Smooth muscle cell (in vitro differentiated cells): ENCODE results near the gene FAF1. TPM values are rescaled to one million over a fixed set of nuclear protein-coding genes. Genes with fewer than 3 reads are reported as not detected.
A peak's percentile ranks its signal among the peaks of the same experiment; 100 is the strongest.

Source experiments
- DNase-seq: peaks from one replicate; lab custom pipeline; 2025; ENCODE audit not compliant: unreplicated experiment; lab: John Stamatoyannopoulos, UW
- H2AFZ ChIP-seq: fragments of 200-600 bp; sonication (generic); 2 replicates; pipeline ENCODE4 v1.6.0; 2016; ENCODE audit warnings: antibody characterized with exemption, low read depth, mild to moderate bottlenecking
- H3F3A ChIP-seq: fragments of 200-600 bp; sonication (generic); 2 replicates; pipeline ENCODE4 v1.6.0; 2017; ENCODE audit warnings: antibody characterized with exemption, low read depth
- H3K27ac ChIP-seq: fragments of 200-600 bp; sonication (generic); 2 replicates; pipeline ENCODE4 v1.5.1; 2016; ENCODE audit warnings: low read depth, mild to moderate bottlenecking
- H3K27me3 ChIP-seq: fragments of 200-600 bp; sonication (generic); 2 replicates; pipeline ENCODE4 v1.6.1; 2016; ENCODE audit warnings: low read depth, mild to moderate bottlenecking
- H3K36me3 ChIP-seq: fragments of 200-600 bp; sonication (generic); 2 replicates; pipeline ENCODE4 v1.5.1; 2016; ENCODE audit warnings: low read depth
- H3K4me1 ChIP-seq: fragments of 200-600 bp; sonication (generic); 2 replicates; pipeline ENCODE4 v1.5.1; 2016; ENCODE audit warnings: low read depth
- H3K4me2 ChIP-seq: fragments of 200-600 bp; sonication (generic); 2 replicates; pipeline ENCODE4 v1.6.0; 2016; ENCODE audit warnings: mild to moderate bottlenecking
- H3K4me3 ChIP-seq: fragments of 200-600 bp; sonication (generic); 2 replicates; pipeline ENCODE4 v1.5.1; 2016; ENCODE audit warnings: mild to moderate bottlenecking
- H3K79me2 ChIP-seq: fragments of 200-600 bp; sonication (generic); 2 replicates; pipeline ENCODE4 v1.6.0; 2016; ENCODE audit warnings: low read depth, mild to moderate bottlenecking
- H3K9ac ChIP-seq: fragments of 200-600 bp; sonication (generic); 2 replicates; pipeline ENCODE4 v1.6.0; 2016; ENCODE audit warnings: low read depth
- H3K9me3 ChIP-seq: fragments of 200-600 bp; sonication (generic); replicated peaks from 2 replicates; pipeline ENCODE4 v1.5.1; 2016; ENCODE audit warnings: low read depth
- H4K20me1 ChIP-seq: fragments of 200-600 bp; sonication (generic); 2 replicates; pipeline ENCODE4 v1.6.0; 2016; ENCODE audit warnings: low read depth
- WGBS: methylation state at CpG from one replicate; pipeline ENCODE4 v1.1.7; 2016; ENCODE audit warnings: low lambda C conversion rate; 5-methylcytosine and 5-hydroxymethylcytosine counted together
- polyA plus RNA-seq: library from polyadenylated mRNA; unstranded; fragments of >200 nt; fragmentation: Nextera tagmentation; extraction: Ambion mirVana; gene quantifications from 2 replicates; pipeline ENCODE4 v1.2.1, GENCODE V29; 2016
- total RNA-seq: library from RNA; depleted of rRNA; stranded (reverse); fragments of >200 nt; gene quantifications from 2 replicates; pipeline ENCODE4 v1.2.3, GENCODE V29; 2014
- TF ChIP-seq, protein P1 (sequence below): fragments of 200-600 bp; sonication (generic); IDR thresholded peaks from 2 replicates; pipeline ENCODE4 v1.5.1; 2017; ENCODE audit warnings: borderline replicate concordance, mild to moderate bottlenecking, antibody characterized with exemption; ENCODE audit not compliant: insufficient read depth, poor library complexity, severe bottlenecking

The FAF1 gene
- total and polyA plus RNA-seq, 2 experiments from 2014 or later: 51.5 to 51.6 TPM

DNA sequence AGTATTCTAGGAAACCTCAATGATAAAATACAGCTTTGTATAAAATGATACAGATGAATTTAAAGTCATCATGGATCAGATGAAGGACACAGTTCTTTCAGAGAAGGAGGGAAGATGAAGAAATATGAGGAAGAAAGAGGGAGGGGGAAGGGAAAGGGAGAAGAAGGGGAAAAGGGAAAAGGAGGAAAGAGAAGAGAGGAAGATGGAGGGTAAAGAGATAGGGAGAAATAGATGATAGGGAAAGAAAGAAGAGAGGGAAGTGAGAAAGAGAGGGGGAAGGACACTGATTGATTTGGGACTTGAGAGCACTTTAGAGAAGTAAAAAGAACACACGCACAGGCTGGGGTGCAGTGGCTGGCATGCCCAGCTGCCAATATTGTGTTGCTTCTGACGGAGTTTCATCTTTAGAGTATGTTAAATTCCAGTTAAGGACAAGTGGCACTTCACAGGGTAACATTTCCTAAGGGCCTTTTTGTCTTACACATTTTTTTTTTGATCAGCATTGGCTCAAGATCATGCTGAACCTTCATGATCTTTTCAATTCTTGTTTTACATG is 300.9 kb downstream of the FAF1 start:
- WGBS: 90% methylated on average over 2 of the region's 2 CpGs

DNA sequence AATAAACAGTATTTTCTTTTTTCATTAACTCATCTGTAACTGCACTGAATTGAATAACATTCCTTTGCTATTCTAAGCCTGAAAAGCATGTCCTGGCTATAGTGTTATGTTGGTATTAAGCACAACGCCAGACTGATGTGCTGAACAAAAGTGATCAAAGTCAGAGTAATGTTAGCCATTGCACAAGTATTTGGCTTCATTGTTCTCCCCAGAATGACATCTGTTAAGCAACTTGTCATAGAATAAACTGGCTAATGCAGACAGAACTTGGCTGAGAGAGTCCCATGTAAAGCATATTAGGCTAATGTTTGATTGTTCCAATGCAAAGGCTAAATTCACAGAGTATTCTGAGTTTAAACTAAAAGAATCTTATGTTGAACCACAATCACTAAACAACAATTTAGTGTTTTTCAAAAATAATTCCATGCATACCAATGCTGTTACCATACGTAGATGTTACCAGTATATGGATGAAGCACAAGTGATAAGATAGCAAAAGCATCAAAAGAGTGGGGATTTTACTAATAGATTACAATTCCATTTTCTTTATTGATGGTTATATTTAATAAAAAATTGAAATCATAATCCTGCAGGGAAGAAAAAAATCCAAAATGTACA is 301.5 kb downstream of the FAF1 start:
- Histone ChIP-seq H3K36me3 (no peaks in the 10 kb centered on the region), H3K4me1 (peaks cover 26% of the 10 kb centered on the region), H3K27me3 (no peaks in the 10 kb centered on the region), H4K20me1 (peaks cover 5% of the 10 kb centered on the region), H3K4me3 (no peak overlapping the region), H2AFZ (no peak overlapping the region), H3F3A (no peaks in the 10 kb centered on the region), H3K4me2 (peak overlapping the region; percentile 21), H3K27ac (no peak overlapping the region), H3K79me2 (no peaks in the 10 kb centered on the region), H3K9me3 (no peaks in the 10 kb centered on the region), H3K9ac (no peak overlapping the region)
- 42% methylated on average over 2 of the region's 2 CpGs for WGBS
- DNase-seq: no peak
- TF ChIP-seq, protein P1, sequence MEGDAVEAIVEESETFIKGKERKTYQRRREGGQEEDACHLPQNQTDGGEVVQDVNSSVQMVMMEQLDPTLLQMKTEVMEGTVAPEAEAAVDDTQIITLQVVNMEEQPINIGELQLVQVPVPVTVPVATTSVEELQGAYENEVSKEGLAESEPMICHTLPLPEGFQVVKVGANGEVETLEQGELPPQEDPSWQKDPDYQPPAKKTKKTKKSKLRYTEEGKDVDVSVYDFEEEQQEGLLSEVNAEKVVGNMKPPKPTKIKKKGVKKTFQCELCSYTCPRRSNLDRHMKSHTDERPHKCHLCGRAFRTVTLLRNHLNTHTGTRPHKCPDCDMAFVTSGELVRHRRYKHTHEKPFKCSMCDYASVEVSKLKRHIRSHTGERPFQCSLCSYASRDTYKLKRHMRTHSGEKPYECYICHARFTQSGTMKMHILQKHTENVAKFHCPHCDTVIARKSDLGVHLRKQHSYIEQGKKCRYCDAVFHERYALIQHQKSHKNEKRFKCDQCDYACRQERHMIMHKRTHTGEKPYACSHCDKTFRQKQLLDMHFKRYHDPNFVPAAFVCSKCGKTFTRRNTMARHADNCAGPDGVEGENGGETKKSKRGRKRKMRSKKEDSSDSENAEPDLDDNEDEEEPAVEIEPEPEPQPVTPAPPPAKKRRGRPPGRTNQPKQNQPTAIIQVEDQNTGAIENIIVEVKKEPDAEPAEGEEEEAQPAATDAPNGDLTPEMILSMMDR: no peak

More for the DNA sequence above, 300.9 kb downstream of the FAF1 start:
- Histone ChIP-seq H3K36me3 (no peaks in the 10 kb centered on the region), H3K4me3 (no peak overlapping the region), H3K4me2 (peak overlapping the region; percentile 21), H3K9me3 (no peaks in the 10 kb centered on the region), H3K27me3 (no peaks in the 10 kb centered on the region), H3K4me1 (peaks cover 26% of the 10 kb centered on the region), H3K9ac (no peak overlapping the region), H4K20me1 (peaks cover 5% of the 10 kb centered on the region), H3K27ac (no peak overlapping the region), H3K79me2 (no peaks in the 10 kb centered on the region), H3F3A (no peaks in the 10 kb centered on the region), H2AFZ (no peak overlapping the region)
- DNase-seq: no peak
- TF ChIP-seq, protein P1: no peak

DNA sequence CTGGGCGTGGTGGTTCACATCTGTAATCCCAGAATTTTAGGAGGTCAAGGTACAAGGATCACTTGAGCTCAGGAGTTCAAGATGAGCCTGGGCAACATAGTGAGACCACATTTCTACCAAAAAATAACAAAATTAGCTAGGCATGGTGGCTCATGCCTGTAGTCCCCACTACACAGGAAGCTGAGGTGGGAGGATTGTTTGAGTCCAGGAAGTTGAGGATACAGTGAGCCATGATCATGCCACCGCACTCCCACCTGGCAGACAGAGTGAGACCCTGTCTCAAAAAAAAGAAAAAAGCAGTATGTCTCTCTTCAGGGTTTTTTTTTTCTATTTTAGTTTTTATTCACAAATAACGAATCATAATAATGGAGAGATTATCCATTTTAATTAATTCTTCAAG is 303.1 kb downstream of the FAF1 start:
- no peak for DNase-seq
- H3F3A ChIP-seq: no peaks in the 10 kb centered on the region
- no peak overlapping the region for H3K27ac ChIP-seq
- peaks cover 22% of the 10 kb centered on the region for H3K4me1 ChIP-seq
- no peak overlapping the region for H3K4me3 ChIP-seq
- whole genome bisulfite sequencing: 97% methylated on average over 3 of the region's 3 CpGs
- no peaks in the 10 kb centered on the region for H3K79me2 ChIP-seq
- no peak overlapping the region for H3K9ac ChIP-seq
- peaks cover 7% of the 10 kb centered on the region for H4K20me1 ChIP-seq
- H3K4me2 ChIP-seq: no peak overlapping the region
- H2AFZ ChIP-seq: no peak overlapping the region
- TF ChIP-seq, protein P1: no peak
- H3K27me3 ChIP-seq: no peaks in the 10 kb centered on the region
- H3K9me3 ChIP-seq: no peaks in the 10 kb centered on the region
- H3K36me3 ChIP-seq: no peaks in the 10 kb centered on the region
